ENCODE results near the gene ADPRHL1. TPM values are rescaled to one million over a fixed set of nuclear protein-coding genes. Genes with fewer than 3 reads are reported as not detected.

ADPRHL1 gene
- total and polyA plus RNA-seq, 2 donors (not counting 3 experiments of a cell fraction or from before 2014, with no cell fraction given) = 0.52 to 0.97 TPM

DNA sequence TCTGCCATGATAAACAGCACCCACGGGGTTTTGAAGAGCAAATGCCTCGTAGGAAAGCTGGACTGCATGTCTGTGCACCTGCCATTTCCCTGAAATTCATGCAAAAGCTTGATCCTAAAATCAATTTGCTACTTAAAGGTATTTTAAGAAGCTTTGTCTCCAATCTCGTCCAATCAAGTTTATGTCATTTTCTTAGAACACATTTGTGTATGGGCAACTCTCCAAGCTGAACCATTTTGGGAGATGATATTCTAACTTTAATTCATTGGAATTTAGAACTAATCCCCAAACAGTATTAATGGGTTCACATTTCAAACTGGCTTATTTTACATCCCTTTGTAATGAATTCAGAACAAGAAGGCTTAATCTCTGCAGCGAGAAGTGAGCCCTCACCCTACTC, 822 bp downstream of the ADPRHL1 start:
- intact Hi-C loops (cut with micrococcal nuclease) = no loop called here
- DNase-seq (ENCODE audit: low read depth, low spot score) = no peak
- no peaks in the 10 kb centered on the region for H3K9me3 ChIP-seq (replicated peaks; ENCODE audit: control insufficient read depth, insufficient read depth, low read length)

More for the DNA sequence above, 822 bp downstream of the ADPRHL1 start:
- no peak overlapping the region for H3K9ac ChIP-seq (replicated peaks; ENCODE audit: extremely low read depth, insufficient read depth, low read length)
- H3K9me1 ChIP-seq (replicated peaks; ENCODE audit: control insufficient read depth, extremely low read depth, insufficient read depth, low read length) = no peaks in the 10 kb centered on the region
- dilution Hi-C loops (cut with MboI; ENCODE audit: extremely low pct_ligation_motif_present, low sequenced_read_pairs) = no loop called here
- peaks cover 0 to 5% of the 10 kb centered on the region in 2 experiments for H3K36me3 ChIP-seq (ENCODE audit: control insufficient read depth in 2 of 2, extremely low read depth in 1 of 2, insufficient read depth in 2 of 2, low read length in 2 of 2)
- TF ChIP-seq POLR2AphosphoS5 (IDR thresholded peaks at IDR 0.05; ENCODE audit: insufficient read depth, low read depth, low read length) = no peak
- TF ChIP-seq POLR2A (IDR thresholded peaks at IDR 0.05; ENCODE audit: low read depth, low read length) = no peak
- no peak for TF ChIP-seq JUN (IDR thresholded peaks at IDR 0.05; ENCODE audit: borderline replicate concordance, insufficient read depth, insufficient read length, low read depth)
- TF ChIP-seq, protein P1, sequence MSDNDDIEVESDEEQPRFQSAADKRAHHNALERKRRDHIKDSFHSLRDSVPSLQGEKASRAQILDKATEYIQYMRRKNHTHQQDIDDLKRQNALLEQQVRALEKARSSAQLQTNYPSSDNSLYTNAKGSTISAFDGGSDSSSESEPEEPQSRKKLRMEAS (IDR thresholded peaks at IDR 0.05; ENCODE audit: insufficient read depth, insufficient read length) = no peak
- no peak for TF ChIP-seq EZH2 (IDR thresholded peaks at IDR 0.05; ENCODE audit: borderline replicate concordance, low read depth, low read length, severe bottlenecking)
- TF ChIP-seq, protein P2, sequence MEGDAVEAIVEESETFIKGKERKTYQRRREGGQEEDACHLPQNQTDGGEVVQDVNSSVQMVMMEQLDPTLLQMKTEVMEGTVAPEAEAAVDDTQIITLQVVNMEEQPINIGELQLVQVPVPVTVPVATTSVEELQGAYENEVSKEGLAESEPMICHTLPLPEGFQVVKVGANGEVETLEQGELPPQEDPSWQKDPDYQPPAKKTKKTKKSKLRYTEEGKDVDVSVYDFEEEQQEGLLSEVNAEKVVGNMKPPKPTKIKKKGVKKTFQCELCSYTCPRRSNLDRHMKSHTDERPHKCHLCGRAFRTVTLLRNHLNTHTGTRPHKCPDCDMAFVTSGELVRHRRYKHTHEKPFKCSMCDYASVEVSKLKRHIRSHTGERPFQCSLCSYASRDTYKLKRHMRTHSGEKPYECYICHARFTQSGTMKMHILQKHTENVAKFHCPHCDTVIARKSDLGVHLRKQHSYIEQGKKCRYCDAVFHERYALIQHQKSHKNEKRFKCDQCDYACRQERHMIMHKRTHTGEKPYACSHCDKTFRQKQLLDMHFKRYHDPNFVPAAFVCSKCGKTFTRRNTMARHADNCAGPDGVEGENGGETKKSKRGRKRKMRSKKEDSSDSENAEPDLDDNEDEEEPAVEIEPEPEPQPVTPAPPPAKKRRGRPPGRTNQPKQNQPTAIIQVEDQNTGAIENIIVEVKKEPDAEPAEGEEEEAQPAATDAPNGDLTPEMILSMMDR (IDR thresholded peaks at IDR 0.05; ENCODE audit: extremely low read depth in 1 of 2, insufficient read depth in 1 of 2, low read depth in 1 of 2, low read length in 2 of 2) = no peak
- TF ChIP-seq GATA2 (IDR thresholded peaks at IDR 0.05; ENCODE audit: insufficient read depth, insufficient read length, low read depth, low read length) = no peak
- no peak for TF ChIP-seq MYC (IDR thresholded peaks at IDR 0.05; ENCODE audit: low read depth, low read length)
- no peak overlapping the region for H3K4me3 ChIP-seq (replicated peaks in 1 of 3; ENCODE audit: insufficient read depth in 1 of 3, low read depth in 1 of 3, low read length in 3 of 3)
- H2AFZ ChIP-seq (ENCODE audit: low read depth, low read length) = no peak overlapping the region
- no peaks in the 10 kb centered on the region for H3K27me3 ChIP-seq (ENCODE audit: control insufficient read depth in 2 of 2, insufficient read depth in 2 of 2, low read length in 2 of 2)
- ChIA-PET CTCF (interaction anchor here (1.6 kb wide), 1 partner anchor 110 kb away, joined by 4 read pairs; no protein-coding TSS in a partner anchor), POLR2A (no interaction called here)
- H3K79me2 ChIP-seq (ENCODE audit: control insufficient read depth, insufficient read depth, low read length) = no peaks in the 10 kb centered on the region
- H4K20me1 ChIP-seq (replicated peaks; ENCODE audit: control insufficient read depth, extremely low read depth, insufficient read depth, low read length) = no peaks in the 10 kb centered on the region
- H3K4me1 ChIP-seq (ENCODE audit: control insufficient read depth, extremely low read depth, insufficient read depth, low read length) = peaks cover 4% of the 10 kb centered on the region
- no peak for FAIRE-seq
- H3K27ac ChIP-seq (ENCODE audit: insufficient read depth, low read depth, low read length) = no peak overlapping the region
- H3K4me2 ChIP-seq (ENCODE audit: insufficient read depth, low read length) = no peak overlapping the region
- no TSS peak for BruUV-seq (replicated peaks)

Data from endothelial cell of umbilical vein (primary cell).